ENCODE data around the gene UBE2G2.

DNA sequence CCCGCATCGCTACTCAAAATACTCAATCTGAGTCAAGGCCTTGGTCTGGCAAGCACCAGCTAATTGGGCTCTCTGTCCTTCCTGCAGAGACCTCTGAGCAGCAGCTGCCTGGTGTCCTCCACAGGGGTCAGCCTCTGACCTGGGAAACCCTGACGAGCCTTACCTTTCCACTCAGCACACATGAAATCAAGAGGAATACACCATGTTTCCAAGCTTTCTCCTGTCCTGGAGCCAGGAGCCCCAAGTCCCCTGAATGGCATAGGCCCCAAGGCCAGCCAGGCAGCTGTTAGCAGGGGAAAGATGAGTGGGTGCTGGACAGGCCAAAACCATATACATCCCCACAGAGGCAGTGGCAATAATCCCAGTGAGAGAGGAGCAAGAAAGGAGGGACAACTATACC, 63.0 kb downstream of the UBE2G2 start:
- TF ChIP-seq ZNF274 (IDR thresholded peaks at IDR 0.05; ENCODE audit: low read depth, low read length): no peak
- no peak for TF ChIP-seq YY1 (IDR thresholded peaks at IDR 0.05; ENCODE audit: insufficient read depth, insufficient read length)
- no peak for TF ChIP-seq SUZ12 (IDR thresholded peaks at IDR 0.05; ENCODE audit: extremely low read depth, insufficient read depth, insufficient read length)

Measured in NT2/D1 (cell line).